ENCODE data around the gene KCNG2. TPM values are rescaled to one million over a fixed set of nuclear protein-coding genes. Genes with fewer than 3 reads are reported as not detected.

The KCNG2 gene
- total RNA-seq, 1 donor from 2014 or later, result 0.46 TPM

DNA sequence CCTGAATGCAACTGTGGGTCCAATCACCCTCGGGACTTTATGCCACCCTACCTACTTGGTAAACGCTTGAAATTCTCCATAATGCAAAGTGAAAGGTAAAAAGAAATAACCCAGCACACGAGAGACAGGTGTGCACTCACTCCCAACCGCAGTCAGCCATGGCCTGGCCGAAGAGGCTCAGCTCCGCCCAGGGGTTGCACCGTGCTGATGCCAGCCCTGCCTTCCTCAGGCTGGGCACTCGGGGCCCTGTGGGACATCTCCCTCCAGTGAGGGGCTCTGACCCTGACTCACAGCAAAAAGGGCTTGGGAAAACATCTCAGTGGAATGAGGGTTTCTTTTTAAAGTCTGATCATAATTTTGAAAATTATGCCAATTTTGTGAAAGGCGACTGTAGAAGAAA is 140.5 kb downstream of the KCNG2 start:
- Histone ChIP-seq H3K27me3 (no peaks in the 10 kb centered on the region), H3K4me3 (no peak overlapping the region), H3K9me3 (peaks cover 3% of the 10 kb centered on the region), H3K36me3 (peaks cover 27% of the 10 kb centered on the region), H3K27ac (no peak overlapping the region), H3K4me1 (peaks cover 19% of the 10 kb centered on the region)
- ATAC-seq (no peak), DNase-seq (peak; percentile 45)
- TF ChIP-seq, protein P1, sequence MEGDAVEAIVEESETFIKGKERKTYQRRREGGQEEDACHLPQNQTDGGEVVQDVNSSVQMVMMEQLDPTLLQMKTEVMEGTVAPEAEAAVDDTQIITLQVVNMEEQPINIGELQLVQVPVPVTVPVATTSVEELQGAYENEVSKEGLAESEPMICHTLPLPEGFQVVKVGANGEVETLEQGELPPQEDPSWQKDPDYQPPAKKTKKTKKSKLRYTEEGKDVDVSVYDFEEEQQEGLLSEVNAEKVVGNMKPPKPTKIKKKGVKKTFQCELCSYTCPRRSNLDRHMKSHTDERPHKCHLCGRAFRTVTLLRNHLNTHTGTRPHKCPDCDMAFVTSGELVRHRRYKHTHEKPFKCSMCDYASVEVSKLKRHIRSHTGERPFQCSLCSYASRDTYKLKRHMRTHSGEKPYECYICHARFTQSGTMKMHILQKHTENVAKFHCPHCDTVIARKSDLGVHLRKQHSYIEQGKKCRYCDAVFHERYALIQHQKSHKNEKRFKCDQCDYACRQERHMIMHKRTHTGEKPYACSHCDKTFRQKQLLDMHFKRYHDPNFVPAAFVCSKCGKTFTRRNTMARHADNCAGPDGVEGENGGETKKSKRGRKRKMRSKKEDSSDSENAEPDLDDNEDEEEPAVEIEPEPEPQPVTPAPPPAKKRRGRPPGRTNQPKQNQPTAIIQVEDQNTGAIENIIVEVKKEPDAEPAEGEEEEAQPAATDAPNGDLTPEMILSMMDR (IDR thresholded peaks at IDR 0.05), result no peak
- intact Hi-C loops (cut with DNase I), result no loop called here

DNA sequence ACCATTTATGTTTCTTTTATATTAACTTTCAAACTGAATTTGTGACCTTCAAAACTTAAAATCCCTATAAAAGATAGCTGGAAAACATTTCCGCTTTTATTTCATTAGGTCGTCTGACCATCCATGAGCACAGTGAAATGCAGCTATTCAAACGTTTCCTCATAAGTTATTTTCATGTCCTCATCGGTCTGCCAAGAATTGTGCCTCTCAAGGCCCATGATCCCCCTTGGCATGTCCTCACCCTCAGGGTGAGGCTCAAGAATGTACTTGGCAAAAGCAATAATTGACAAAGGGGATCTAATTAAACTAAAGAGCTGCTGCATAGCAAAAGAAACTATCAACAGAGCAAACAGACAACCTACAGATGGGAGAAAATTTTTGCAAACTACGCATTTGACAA is 141.4 kb downstream of the KCNG2 start:
- intact Hi-C loops (cut with DNase I), result no loop called here
- no peak for DNase-seq
- Histone ChIP-seq H3K27me3 (no peaks in the 10 kb centered on the region), H3K27ac (no peak overlapping the region), H3K4me3 (no peak overlapping the region), H3K9me3 (no peaks in the 10 kb centered on the region), H3K36me3 (peaks cover 29% of the 10 kb centered on the region), H3K4me1 (peaks cover 19% of the 10 kb centered on the region)
- peak; percentile 20 for ATAC-seq
- TF ChIP-seq, protein P1 (IDR thresholded peaks at IDR 0.05), result no peak

DNA sequence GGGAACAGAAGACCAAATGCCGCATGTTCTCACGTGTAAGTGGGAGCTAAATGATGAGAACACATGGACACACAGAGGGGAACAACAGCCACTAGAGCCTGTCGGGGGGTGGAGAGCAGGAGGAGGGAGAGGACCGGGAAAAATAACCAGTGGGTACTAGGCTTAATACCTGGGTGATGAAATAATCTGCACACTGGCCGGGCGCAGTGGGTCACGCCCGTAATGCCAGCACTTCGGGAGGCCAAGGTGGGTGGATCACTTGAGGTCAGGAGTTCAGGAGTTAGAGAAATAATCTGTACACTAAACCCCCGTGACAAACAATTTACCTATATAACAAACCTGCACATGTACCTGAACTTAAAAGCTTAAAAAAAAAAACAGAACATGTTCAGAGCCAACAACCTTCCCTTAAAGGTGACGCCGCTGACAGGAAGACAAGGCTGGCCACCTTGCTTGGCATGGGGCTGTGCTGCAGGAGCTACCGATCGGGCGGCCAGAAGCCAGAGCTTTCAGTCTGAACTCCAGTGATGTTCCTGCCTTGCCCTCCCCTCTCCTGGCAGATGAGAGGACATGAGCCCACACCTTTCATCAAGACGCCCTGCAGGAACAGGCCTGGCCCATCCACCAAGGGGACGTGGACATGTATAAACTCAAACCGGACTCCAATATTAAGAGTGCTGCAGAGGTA is 142.5 kb downstream of the KCNG2 start:
- Histone ChIP-seq H3K27ac (no peak overlapping the region), H3K27me3 (no peaks in the 10 kb centered on the region), H3K4me1 (peaks cover 12% of the 10 kb centered on the region), H3K4me3 (no peak overlapping the region), H3K9me3 (no peaks in the 10 kb centered on the region), H3K36me3 (peaks cover 29% of the 10 kb centered on the region)
- DNase-seq (peak; percentile 34), ATAC-seq (no peak)
- intact Hi-C loops (cut with DNase I), result no loop called here
- TF ChIP-seq, protein P1 (IDR thresholded peaks at IDR 0.05), result no peak

DNA sequence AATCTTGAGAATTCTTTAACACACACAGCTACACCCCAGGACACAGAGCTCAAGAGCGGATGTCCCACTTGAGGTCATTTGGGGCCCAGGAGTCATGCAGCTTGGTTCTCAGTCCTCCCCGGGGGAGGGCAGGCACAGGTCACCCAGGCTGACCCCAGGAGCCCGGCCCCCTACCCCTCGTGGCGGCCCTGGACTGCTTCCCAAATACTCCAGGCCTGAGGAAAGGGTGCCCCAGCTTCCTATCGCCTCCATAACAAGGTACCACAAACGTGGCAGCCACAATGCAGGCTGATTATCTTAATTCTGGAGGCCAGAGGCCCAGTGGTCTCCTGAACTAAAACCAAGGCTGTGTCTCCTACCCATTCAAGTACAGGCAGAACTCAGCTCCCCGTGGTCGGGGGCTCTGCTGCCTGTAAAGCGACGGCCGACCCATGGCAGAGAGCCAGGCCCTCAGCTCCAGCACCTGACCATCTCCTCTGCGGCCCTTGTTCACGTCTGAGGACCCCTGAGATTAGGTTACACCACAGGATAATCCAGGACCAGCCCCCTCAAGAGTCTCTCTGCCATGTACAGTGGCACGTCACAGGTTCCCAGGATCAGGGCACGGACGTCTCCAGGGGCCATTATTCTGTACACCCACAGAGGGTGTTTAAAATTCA is 143.2 kb downstream of the KCNG2 start:
- DNase-seq (peak; percentile 63), ATAC-seq (no peak)
- intact Hi-C loops (cut with DNase I), result no loop called here
- H3K4me3 ChIP-seq, result no peak overlapping the region
- peaks cover 15% of the 10 kb centered on the region for H3K4me1 ChIP-seq
- no peak overlapping the region for H3K27ac ChIP-seq
- TF ChIP-seq, protein P1 (IDR thresholded peaks at IDR 0.05), result no peak
- no peaks in the 10 kb centered on the region for H3K9me3 ChIP-seq
- H3K36me3 ChIP-seq, result peaks cover 29% of the 10 kb centered on the region
- no peaks in the 10 kb centered on the region for H3K27me3 ChIP-seq

DNA sequence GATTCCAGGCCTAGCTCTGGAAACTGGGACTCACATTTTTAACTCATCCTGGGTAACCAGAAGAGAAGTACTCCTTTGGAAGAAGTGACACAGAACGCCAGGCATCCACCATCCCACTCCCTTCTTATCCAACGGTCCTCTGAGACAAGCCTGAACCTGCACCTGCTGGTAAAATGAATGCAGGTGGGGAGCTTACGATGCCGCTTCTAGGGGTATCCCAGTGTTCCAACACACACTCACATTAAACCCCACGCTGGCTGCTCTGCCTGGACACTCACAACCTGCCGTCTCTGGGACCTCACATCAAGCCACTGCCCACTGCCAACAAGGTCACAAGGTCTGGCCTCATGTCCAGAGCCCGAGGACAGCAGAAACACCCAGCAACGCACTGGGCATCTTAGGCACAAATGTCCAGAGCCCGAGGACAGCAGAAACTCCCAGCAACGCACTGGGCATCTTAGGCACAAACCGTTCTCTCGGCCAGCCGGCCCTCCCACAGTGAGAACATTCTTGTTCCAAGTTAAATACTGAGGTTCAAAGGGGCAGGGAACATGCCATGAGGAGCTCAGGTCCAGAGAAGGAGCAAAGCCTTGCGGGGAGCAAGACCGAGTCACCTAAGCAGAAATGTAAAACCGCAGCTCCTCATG is 143.9 kb downstream of the KCNG2 start:
- ATAC-seq (no peak), DNase-seq (peak; percentile 52)
- Histone ChIP-seq H3K27me3 (no peaks in the 10 kb centered on the region), H3K4me3 (no peak overlapping the region), H3K9me3 (no peaks in the 10 kb centered on the region), H3K36me3 (peaks cover 29% of the 10 kb centered on the region), H3K4me1 (peaks cover 19% of the 10 kb centered on the region), H3K27ac (no peak overlapping the region)
- intact Hi-C loops (cut with DNase I), result no loop called here
- TF ChIP-seq, protein P1 (IDR thresholded peaks at IDR 0.05), result no peak
